IMR-90 (cell line): Measurements from ENCODE around the gene GPR132.

ENCODE experiments used
- BHLHE40 ChIP-seq: fragments of 150-350 bp; IDR thresholded peaks from 2 replicates; pipeline ENCODE4 v1.6.1; 2016; ENCODE audit warnings: mild to moderate bottlenecking, low read depth, low read length
- CTCF ChIP-seq: conservative IDR thresholded peaks from 2 replicates; pipeline ENCODE4 v1.5.1; 2012; ENCODE audit warnings: mild to moderate bottlenecking, low read depth, low read length, improper control_type of control experiment
- MXI1 ChIP-seq: IDR thresholded peaks from 2 replicates; pipeline ENCODE4 v1.6.1; 2012; ENCODE audit warnings: low read depth, mild to moderate bottlenecking, low read length, moderate library complexity, borderline replicate concordance
- RAD21 ChIP-seq: IDR thresholded peaks from 2 replicates; pipeline ENCODE4 v1.6.1; 2012; ENCODE audit warnings: low read length, improper control_type of control experiment
- SMC3 ChIP-seq: fragments of 150-350 bp; IDR thresholded peaks from 2 replicates; pipeline ENCODE4 v1.6.1; 2016; ENCODE audit warnings: low read depth, mild to moderate bottlenecking, antibody characterized with exemption, low read length, moderate library complexity

DNA sequence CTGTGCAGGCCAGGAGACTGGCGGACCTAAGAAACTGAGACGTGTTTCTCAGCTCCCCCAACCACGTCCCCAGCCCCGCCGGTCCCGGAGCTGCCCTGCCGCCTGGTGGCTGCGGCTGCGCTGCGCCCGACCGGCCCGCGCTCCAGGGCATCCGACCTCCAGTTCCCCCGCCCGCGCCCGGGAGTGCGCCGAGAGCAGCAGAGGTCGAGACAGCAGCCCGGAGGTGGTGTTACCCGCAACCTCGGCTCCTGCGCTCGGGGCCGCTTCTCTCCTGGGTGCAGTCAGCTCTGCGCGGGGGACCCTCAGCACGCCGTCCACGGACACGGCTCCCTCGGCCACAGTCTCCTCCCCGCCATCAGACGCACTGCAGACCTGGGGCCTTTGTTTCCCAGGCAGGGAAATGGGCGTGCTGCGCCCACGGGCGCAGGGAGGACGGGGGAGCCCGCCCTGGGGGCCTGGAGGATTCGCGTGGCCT is 21.6 kb upstream of the GPR132 start:
- TF ChIP-seq CTCF (peak; percentile 83), RAD21 (peak; percentile 73), SMC3 (peak; percentile 68), MXI1 (0 out of 2 replicates have a peak, but pooled peaks have one; percentile 25), BHLHE40 (no peak)
